ENCODE results near the gene F2R. TPM values are rescaled to one million over a fixed set of nuclear protein-coding genes. Genes with fewer than 3 reads are reported as not detected.
A peak's percentile ranks its signal among the peaks of the same experiment; 100 is the strongest.
"Not testable (repeated sequence)": the region's sequence is repeated elsewhere in the genome, so short reads cannot be mapped to it uniquely, and the experiment has no call there.

The F2R gene
- total and polyA plus RNA-seq, 9 of the 15 experiments (the other 6 are each of a cell fraction or from before 2014, with no cell fraction given) = 4.0 to 34.7 (median 15.1) TPM

GRCh38 chr5:76761118-76761517 lies 45.2 kb downstream of the F2R start:
- intact Hi-C loops (cut with micrococcal nuclease); H3K9me3 ChIP-seq (replicated peaks; ENCODE audit: control insufficient read depth, insufficient read depth, low read depth, low read length); CTCF ChIA-PET (ENCODE audit: low intra/inter-chr PET ratio); H3K27ac ChIP-seq (ENCODE audit: extremely low read depth, low read depth, low read length); H3K79me2 ChIP-seq (ENCODE audit: control insufficient read depth, insufficient read depth, low read length); H3K4me2 ChIP-seq (ENCODE audit: insufficient read depth, low read length); in situ Hi-C loops (cut with MboI); H3K36me3 ChIP-seq (ENCODE audit: control insufficient read depth, insufficient read depth, low read length); H3K27me3 ChIP-seq (ENCODE audit: control insufficient read depth in 2 of 2, insufficient read depth in 2 of 2, low read length in 2 of 2); H4K20me1 ChIP-seq (replicated peaks; ENCODE audit: control insufficient read depth, insufficient read depth, low read length); H3K9me1 ChIP-seq (ENCODE audit: control insufficient read depth, insufficient read depth, low read length); H3K9ac ChIP-seq (ENCODE audit: insufficient read depth in 1 of 2, low read depth in 2 of 2, low read length in 2 of 2); BruUV-seq (replicated peaks); H3K4me3 ChIP-seq; FAIRE-seq; POLR2A ChIA-PET; TF ChIP-seq ATF3 (CRISPR knock-in tag; conservative IDR thresholded peaks at IDR 0.05): not testable (repeated sequence)
- TF ChIP-seq DPF2 (IDR thresholded peaks at IDR 0.05) (peak; percentile 44; the same call in 1 of the 2 replicates), TCF3 (CRISPR knock-in tag; IDR thresholded peaks at IDR 0.05) (peak; percentile 23; the same call in 1 of the 2 replicates), ARID1B (IDR thresholded peaks at IDR 0.05) (peak; percentile 21; the same call in 1 of the 2 replicates), L3MBTL2 (IDR thresholded peaks at IDR 0.05) (peak; percentile 21; the same call in 1 of the 2 replicates), CBFA2T3 (IDR thresholded peaks at IDR 0.05) (peak; percentile 46), FOSL1 (tag; conservative IDR thresholded peaks at IDR 0.05) (peak; percentile 38; the same call in 1 of the 2 replicates), CHD2 (IDR thresholded peaks at IDR 0.05; ENCODE audit: low read depth, low read length) (peak; percentile 76; the same call in 1 of the 2 replicates), CBFA2T2 (conservative IDR thresholded peaks at IDR 0.05) (0 out of 2 replicates have a peak, but pooled peaks have one; percentile 12), ATF3 (IDR thresholded peaks at IDR 0.05) (peak; percentile 69; the same call in 1 of the 2 replicates), MEIS2 (IDR thresholded peaks at IDR 0.05; ENCODE audit: partially characterized antibody) (peak; percentile 6), SMARCA4 (IDR thresholded peaks at IDR 0.05) (peak; percentile 35; the same call in 1 of the 2 replicates)
- Histone ChIP-seq H2AFZ (ENCODE audit: low read depth, low read length) (peak overlapping the region; percentile 86), H3K4me1 (replicated peaks in 1 of 2; ENCODE audit: control insufficient read depth in 2 of 2, insufficient read depth in 2 of 2, low read length in 2 of 2) (peaks cover 7 to 20% of the 10 kb centered on the region in 2 experiments; a peak in 3 of 5 replicates)
- ATAC-seq = peak; percentile 56; the same call in 2 of the 3 replicates
- DNase-seq (ENCODE audit: extremely low read depth in 1 of 4, low spot score in 3 of 4) = peak in 1 of 4 experiments; percentile 25
- 7% methylated on average over 9 of the region's 9 CpGs for WGBS (ENCODE audit: insufficient coverage, low coverage, missing lambda C conversion rate)
